Neural progenitor cell (in vitro differentiated cells): ENCODE results near the gene GBP6. TPM values are rescaled to one million over a fixed set of nuclear protein-coding genes. Genes with fewer than 3 reads are reported as not detected.

Source experiments
- DNase-seq: peaks from one replicate; pipeline ENCODE4 v3.0.0-alpha.2; 2016; ENCODE audit warnings: low spot score
- H2AFZ ChIP-seq: fragments of 200-600 bp; sonication (generic); replicated peaks from 2 replicates; pipeline ENCODE4 v1.6.1; 2016; ENCODE audit warnings: antibody characterized with exemption
- H3F3A ChIP-seq: fragments of 200-600 bp; sonication (generic); 2 replicates; pipeline ENCODE4 v1.6.1; 2016; ENCODE audit warnings: antibody characterized with exemption, low read depth
- H3K27ac ChIP-seq: fragments of 200-600 bp; sonication (generic); 2 replicates; pipeline ENCODE4 v1.5.1; 2016; ENCODE audit warnings: mild to moderate bottlenecking
- H3K27me3 ChIP-seq: fragments of 200-600 bp; sonication (generic); 2 replicates; pipeline ENCODE4 v1.6.1; 2016; ENCODE audit warnings: mild to moderate bottlenecking, moderate library complexity
- H3K36me3 ChIP-seq: fragments of 200-600 bp; sonication (generic); 2 replicates; pipeline ENCODE4 v1.5.1; 2016
- H3K4me1 ChIP-seq: fragments of 200-600 bp; sonication (generic); 2 replicates; pipeline ENCODE4 v1.6.1; 2016; ENCODE audit warnings: mixed run types
- H3K4me2 ChIP-seq: fragments of 200-600 bp; sonication (generic); 2 replicates; pipeline ENCODE4 v1.6.1; 2016
- H3K4me3 ChIP-seq: fragments of 200-600 bp; sonication (generic); 2 replicates; pipeline ENCODE4 v1.5.1; 2016
- H3K79me2 ChIP-seq: fragments of 200-600 bp; sonication (generic); 2 replicates; pipeline ENCODE4 v1.6.1; 2016; ENCODE audit warnings: low read depth
- H3K9ac ChIP-seq: fragments of 200-600 bp; sonication (generic); 2 replicates; pipeline ENCODE4 v1.6.1; 2016
- H3K9me3 ChIP-seq: fragments of 200-600 bp; sonication (generic); 2 replicates; pipeline ENCODE4 v1.5.1; 2016; ENCODE audit warnings: low read depth
- H4K20me1 ChIP-seq: fragments of 200-600 bp; sonication (generic); 2 replicates; pipeline ENCODE4 v1.6.1; 2016; ENCODE audit warnings: low read depth
- H3K27ac Mint-ChIP-seq: 3 replicates; pipeline ENCODE4 v1.8.0; 2021; ENCODE audit warnings: mixed read lengths
- H3K27me3 Mint-ChIP-seq: 2 replicates; pipeline ENCODE4 v1.8.0; 2022; ENCODE audit warnings: low read depth, mild to moderate bottlenecking, inconsistent platforms, moderate library complexity, mixed read lengths; ENCODE audit not compliant: insufficient read depth
- H3K36me3 Mint-ChIP-seq: 3 replicates; pipeline ENCODE4 v1.8.0; 2021; ENCODE audit warnings: mixed read lengths
- H3K4me1 Mint-ChIP-seq: 3 replicates; pipeline ENCODE4 v1.8.0; 2021; ENCODE audit warnings: mixed read lengths
- H3K4me3 Mint-ChIP-seq: 3 replicates; pipeline ENCODE4 v1.8.0; 2021; ENCODE audit warnings: mild to moderate bottlenecking, moderate library complexity, mixed read lengths
- H3K9me3 Mint-ChIP-seq: 3 replicates; pipeline ENCODE4 v1.8.0; 2020; ENCODE audit warnings: mixed read lengths
- CTCF ChIP-seq: fragments of 200-600 bp; sonication (generic); IDR thresholded peaks from 2 replicates; pipeline ENCODE4 v1.5.1; 2017; ENCODE audit warnings: antibody characterized with exemption, mild to moderate bottlenecking
- EZH2 ChIP-seq: fragments of 200-600 bp; sonication (generic); IDR thresholded peaks from 2 replicates; pipeline ENCODE4 v1.6.1; 2017; ENCODE audit warnings: antibody characterized with exemption, mild to moderate bottlenecking, moderate library complexity
- EZH2phosphoT487 ChIP-seq: fragments of 200-600 bp; sonication (generic); IDR thresholded peaks from 2 replicates; pipeline ENCODE4 v1.6.1; 2017; ENCODE audit warnings: antibody characterized with exemption
- total RNA-seq: library from RNA; depleted of rRNA; stranded (reverse); fragments of >200 nt; gene quantifications from 2 replicates; pipeline ENCODE4 v1.2.3, GENCODE V29; 2015; ENCODE audit warnings: low replicate concordance

GBP6 gene
- total RNA-seq, 1 donor from 2014 or later = not detected

GRCh38 chr1:89381618-89382017 lies 17.8 kb downstream of the GBP6 start:
- Histone ChIP-seq H3K9ac (no peak overlapping the region), H3K36me3 (no peaks in the 10 kb centered on the region), H4K20me1 (no peaks in the 10 kb centered on the region), H3K4me1 (peaks cover 5% of the 10 kb centered on the region), H3K4me2 (no peak overlapping the region), H3K79me2 (no peaks in the 10 kb centered on the region), H3F3A (no peaks in the 10 kb centered on the region), H3K9me3 (no peaks in the 10 kb centered on the region), H3K27ac (no peak overlapping the region), H3K27me3 (no peaks in the 10 kb centered on the region), H3K4me3 (no peak overlapping the region), H2AFZ (no peak overlapping the region)
- Mint-ChIP-seq H3K9me3 (no peaks in the 10 kb centered on the region), H3K4me1 (peaks cover 9% of the 10 kb centered on the region), H3K27me3 (peaks cover 2% of the 10 kb centered on the region), H3K27ac (no peak overlapping the region), H3K4me3 (no peak overlapping the region), H3K36me3 (no peaks in the 10 kb centered on the region)
- TF ChIP-seq EZH2phosphoT487 (no peak), EZH2 (no peak), CTCF (no peak)
- DNase-seq = no peak

- peaks cover 9% of the 10 kb centered on the region for H3K4me1 Mint-ChIP-seq
- peaks cover 2% of the 10 kb centered on the region for H3K27me3 Mint-ChIP-seq
- Histone ChIP-seq H3K27ac (peak overlapping the region; percentile 54), H3K9ac (no peak overlapping the region), H4K20me1 (no peaks in the 10 kb centered on the region), H3K4me2 (peak overlapping the region; percentile 22), H3K4me3 (no peak overlapping the region), H3K27me3 (no peaks in the 10 kb centered on the region), H3K9me3 (no peaks in the 10 kb centered on the region), H2AFZ (peak overlapping the region; percentile 22), H3K4me1 (peaks cover 5% of the 10 kb centered on the region), H3K36me3 (no peaks in the 10 kb centered on the region), H3K79me2 (no peaks in the 10 kb centered on the region), H3F3A (no peaks in the 10 kb centered on the region)
- TF ChIP-seq EZH2 (no peak), CTCF (no peak), EZH2phosphoT487 (no peak)
- no peaks in the 10 kb centered on the region for H3K9me3 Mint-ChIP-seq
- H3K36me3 Mint-ChIP-seq = no peaks in the 10 kb centered on the region
- H3K4me3 Mint-ChIP-seq = no peak overlapping the region
- DNase-seq = peak; percentile 15
- no peak overlapping the region for H3K27ac Mint-ChIP-seq
These were observed 18.6 kb downstream of the GBP6 start for GRCh38 chr1:89382479-89382878.

- H3K36me3 ChIP-seq = no peaks in the 10 kb centered on the region
- H3K9ac ChIP-seq = no peak overlapping the region
- H2AFZ ChIP-seq = no peak overlapping the region
- H3K27me3 ChIP-seq = no peaks in the 10 kb centered on the region
- peaks cover 9% of the 10 kb centered on the region for H3K4me1 Mint-ChIP-seq
- H3K4me2 ChIP-seq = no peak overlapping the region
- H3K36me3 Mint-ChIP-seq = no peaks in the 10 kb centered on the region
- H3K4me1 ChIP-seq = peaks cover 5% of the 10 kb centered on the region
- H3K27ac ChIP-seq = no peak overlapping the region
- TF ChIP-seq CTCF (no peak), EZH2phosphoT487 (no peak)
- H3K4me3 Mint-ChIP-seq = no peak overlapping the region
- no peak overlapping the region for H3K4me3 ChIP-seq
- no peaks in the 10 kb centered on the region for H3K9me3 ChIP-seq
- H4K20me1 ChIP-seq = no peaks in the 10 kb centered on the region
- H3K27me3 Mint-ChIP-seq = peaks cover 2% of the 10 kb centered on the region
- H3K27ac Mint-ChIP-seq = no peak overlapping the region
- no peaks in the 10 kb centered on the region for H3K9me3 Mint-ChIP-seq
- H3F3A ChIP-seq = no peaks in the 10 kb centered on the region
- DNase-seq = no peak
- H3K79me2 ChIP-seq = no peaks in the 10 kb centered on the region
These were observed 19.3 kb downstream of the GBP6 start for GRCh38 chr1:89383185-89383584.
